ENCODE measurements around the gene TXNL4A.

The TXNL4A gene

DNA sequence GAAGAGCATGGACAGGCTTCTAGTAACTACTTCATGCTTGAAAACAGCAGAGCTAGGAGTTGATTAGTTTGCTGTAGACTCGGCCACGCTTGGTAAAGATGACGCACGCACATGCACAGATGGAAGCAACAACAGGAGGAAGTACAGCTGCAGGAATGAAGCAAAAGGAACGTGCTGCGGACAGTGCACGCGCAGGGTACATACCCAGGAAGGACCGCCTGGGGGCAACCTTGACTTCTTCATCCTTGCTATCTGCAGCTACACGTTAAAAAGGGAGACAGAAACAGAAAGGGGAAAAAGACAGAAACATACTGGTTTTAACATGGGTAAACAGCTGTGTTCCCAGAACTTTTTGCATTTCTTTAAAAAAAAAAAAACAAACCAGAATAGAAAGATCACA is 54.6 kb downstream of the TXNL4A start:
- no peak for DNase-seq

DNA sequence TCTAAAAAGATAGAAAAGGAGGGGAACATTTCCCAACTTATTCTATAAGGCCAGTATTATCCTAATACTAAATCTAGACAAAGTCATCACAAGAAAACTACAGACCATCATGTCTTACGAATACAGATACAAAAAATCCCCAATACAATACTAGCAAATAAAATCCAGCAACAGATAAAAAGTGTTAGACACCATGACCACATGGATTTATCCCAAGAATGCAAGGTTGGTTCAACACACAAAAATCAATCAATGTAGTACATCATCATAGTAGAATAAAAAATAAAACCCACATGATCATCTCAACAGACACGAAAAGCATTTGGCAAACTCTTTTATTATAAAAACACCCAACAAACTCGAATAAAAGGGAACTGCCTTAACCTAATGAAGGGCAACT is 55.5 kb downstream of the TXNL4A start:
- no peak for DNase-seq

DNA sequence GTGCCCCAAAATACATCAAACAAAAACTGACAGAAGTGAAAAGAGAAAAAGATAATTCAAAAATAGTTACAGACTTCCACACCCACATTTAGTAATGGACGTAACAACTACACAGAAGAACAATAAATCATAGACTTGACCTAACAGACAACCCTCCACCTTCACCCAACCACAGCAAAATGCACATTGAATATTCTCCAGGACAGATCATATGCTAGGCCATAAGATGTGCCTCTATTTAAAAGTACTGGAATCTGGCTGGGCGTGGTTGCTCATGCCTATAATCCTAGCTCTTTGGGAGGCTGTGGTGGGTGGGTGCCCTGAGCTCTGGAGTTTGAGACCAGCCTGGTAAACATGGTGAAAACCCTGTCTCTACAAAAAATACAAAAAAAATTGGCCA is 56.9 kb downstream of the TXNL4A start:
- no peak for DNase-seq

DNA sequence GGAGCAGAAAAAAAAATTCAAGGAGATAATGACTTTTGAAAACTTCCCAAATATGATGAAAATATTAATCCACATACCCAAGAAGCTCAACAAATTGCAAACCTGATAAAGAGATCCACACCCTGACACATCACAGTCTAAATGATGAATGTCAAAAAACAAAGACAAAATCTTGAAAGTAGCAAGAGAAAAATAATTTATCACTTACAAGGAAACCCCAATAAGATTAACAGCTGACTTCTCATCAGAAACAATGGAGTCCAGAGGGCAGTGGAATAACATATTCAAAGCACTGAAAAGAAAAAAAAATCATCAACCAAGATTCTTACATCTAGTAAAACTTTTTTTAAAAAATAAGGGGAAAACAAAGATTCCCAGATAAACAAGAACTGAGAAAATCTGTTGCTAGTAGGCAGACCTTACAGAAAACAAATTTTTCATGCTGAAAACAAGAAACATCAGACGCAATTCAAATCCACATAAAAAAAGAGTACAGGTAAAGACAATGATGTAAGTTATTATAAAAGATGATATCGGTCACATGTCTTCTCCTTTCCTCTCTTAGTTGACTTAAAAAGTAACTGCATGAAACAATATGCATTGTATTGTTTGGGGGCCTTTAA is 58.2 kb downstream of the TXNL4A start:
- DNase-seq = no peak

DNA sequence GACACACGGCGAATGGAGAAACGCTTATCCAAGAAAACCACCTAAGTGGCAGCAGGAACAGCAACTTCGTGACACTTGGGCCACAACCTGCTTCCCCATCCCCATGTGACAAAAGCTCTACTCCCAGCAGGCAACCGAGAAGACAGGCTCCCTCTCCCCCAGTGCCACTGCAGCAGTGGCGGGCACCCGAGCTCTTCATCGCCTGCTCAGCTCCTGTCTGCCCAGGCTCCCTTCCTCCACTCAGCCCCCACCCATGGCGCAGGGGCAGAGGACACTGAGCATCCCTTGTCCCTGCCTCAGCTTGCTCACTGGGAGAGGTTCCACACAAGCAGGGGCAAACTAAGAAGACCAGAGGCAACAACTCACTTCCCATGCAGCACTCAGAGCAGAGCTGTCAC is 59.8 kb downstream of the TXNL4A start:
- no peak for DNase-seq

DNA sequence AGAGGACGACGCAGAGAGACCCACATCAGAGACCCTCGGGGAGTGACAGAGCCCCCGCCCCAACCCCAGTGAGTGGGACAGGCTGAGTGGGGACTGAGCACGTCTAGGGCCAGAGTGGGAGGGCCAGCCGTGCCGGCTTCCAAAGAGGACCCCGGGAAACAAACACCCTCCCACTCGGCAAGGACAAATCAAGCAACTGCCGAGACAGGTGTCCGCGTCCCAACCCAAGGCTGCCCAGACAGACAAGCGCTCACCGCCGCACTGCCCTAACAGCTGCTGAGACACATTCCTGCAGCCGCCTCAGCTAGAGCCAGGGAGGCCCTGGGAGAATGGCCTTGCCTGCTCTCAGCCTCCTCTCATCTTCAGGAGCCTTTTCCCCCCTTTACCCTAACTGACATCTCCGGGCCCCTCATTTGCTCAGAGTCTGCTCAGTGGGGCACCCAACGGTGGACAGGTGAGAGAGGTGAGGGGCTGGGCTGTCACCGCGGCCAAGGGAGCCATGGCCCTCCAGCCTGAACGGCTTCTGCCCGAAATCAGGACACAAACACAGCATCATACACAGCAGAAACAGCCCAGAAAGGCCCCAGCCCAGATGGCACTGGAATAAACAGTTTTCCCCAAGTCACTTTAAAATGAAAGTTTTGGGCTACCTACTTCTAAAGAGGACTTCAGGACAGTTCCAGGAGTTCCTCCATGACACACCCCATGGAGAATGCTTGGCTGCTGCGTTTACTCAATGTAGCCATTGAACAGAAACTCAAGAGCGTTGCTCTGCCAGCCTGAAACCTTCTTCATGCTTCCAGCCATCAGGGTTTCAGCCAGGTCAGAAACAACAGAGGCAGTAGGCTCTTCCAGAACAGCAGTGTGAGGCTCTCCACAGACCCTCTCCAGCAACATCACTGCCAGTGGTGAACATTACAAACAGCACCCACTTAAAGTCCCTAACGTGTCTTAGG is 60.5 kb downstream of the TXNL4A start:
- DNase-seq = no peak

DNA sequence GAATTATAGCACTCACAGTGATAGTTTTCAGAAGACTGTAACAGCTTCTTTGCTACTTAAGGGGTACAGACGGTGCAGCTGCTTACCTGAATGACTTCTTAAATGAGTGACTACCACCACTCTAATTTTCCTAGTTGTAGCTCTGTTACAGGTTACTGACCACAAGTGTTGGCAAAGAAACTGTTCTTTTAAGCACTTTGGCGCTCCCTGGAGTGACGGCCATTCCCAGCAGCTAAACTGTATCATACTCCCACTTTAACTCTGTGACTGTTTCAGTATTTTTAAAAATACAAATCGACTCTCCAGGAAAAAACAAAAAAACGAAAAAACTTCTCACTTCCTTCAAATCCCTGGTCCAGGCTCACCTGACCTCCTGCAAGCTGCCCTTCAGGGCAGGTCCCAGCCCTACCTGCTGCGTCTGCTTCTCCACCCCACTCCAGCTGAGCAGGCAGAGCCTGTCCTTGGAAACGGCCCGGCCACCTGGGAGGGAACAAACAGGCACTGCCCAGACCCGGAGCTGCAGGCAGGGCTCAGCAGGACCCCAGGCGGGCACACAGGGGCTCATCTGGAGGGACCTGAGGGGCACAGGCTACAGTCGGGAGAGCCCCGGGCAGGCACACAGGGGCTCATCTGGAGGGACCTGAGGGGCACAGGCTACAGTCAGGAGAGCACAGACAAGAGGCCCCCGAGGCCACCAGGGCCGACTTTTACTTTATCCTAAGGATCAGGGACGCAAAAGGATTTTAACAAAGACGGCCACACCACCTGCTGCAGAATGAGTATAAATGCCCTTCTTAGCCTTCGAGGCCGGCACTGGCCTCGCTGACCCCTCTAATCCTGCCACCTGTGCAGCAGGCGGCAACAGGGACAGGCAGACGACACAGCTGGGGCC is 61.4 kb downstream of the TXNL4A start:
- DNase-seq = no peak

DNA sequence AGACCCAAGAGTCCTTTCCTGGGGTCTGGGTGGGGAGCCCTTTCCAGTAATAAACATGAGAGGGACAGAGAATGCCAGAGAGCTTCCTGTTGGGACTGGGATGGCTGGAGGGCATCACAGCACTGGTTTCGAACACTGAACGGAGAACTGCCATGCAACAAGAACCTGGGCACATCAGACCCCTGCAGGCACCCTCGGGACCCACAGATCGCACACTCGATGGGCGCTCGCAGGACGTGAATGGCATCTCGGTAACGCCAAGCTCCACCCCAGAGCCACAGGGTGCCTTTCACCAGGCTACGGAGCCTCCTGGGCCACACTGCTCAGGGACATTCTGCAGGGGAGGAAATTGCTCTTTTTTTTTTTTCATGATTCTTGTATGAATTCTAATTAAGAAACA is 62.1 kb downstream of the TXNL4A start:
- DNase-seq = no peak

DNA sequence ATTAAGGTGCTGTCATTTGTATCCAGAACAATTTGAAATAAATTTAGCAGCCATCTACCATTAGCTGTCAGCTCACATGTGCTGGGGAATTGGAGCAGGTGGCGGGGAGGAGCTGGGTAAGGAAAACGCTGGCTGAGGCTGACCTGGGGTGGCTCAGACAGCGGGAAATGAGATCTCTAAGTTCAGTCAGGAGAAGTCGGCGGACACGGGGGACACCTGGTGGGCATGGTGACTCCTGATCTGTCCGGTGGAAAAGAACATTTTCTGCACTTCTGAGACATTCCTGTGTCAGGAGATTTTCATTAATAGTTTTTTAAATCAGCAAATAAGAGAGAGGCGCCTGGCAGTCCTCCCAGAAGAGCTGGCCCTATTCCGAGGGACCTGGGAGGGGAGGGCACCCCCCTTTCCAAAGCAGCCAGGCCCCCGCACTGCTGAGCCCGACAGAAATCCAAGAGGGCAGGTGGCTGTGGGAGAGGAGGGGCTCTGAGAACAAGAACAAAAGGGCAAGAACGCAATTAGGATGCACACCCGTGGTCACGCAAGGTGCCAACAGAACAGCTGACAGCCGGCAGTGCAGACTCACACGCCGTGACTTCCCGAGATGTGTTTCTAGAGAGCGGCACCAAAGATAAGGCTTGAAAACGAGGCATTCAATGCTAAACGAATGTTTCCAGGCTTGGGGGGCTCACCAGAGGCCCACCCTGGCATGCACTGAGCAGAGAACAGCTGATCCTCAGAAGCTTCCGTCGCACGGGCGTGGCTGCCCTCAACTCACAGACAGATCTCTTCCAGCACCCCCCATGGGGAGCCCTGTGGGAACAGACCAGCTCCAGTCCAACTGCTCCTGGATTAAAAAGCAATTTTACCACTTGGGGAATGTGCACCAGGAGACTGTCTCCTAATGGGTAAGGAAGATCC is 63.3 kb downstream of the TXNL4A start:
- no peak for DNase-seq

DNA sequence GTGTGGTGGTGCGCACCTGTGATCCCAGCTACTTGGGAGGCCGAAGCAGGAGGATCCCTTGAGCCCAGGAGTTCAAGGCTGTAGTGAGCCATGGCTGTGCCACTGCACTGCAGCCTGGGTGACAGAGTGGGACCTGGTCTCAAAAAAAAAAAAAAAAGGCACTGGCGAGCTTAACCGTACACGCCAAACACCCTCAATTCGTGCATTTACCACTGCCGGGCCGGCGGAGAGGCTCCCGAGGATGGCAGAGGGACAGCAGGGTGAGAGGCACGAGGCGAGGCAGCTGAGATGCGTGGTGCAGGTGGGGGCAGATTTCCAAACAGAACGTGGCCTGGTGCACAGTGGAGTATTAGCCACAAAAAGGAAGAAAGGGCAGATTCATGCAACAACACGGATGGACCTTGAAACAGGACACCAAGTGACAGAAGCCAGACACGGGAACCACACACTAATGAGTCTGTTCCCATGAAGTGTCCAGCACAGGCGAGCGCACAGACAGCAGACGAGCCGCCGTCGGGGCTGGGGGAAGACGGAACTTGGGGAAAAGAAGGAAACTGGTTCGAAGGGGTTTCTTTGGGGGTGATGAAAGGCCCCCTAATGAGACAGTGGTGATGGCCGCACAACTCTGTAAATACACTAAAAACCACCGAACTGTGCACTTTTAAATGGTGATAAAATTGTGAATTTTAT is 64.3 kb downstream of the TXNL4A start:
- DNase-seq = no peak

DNA sequence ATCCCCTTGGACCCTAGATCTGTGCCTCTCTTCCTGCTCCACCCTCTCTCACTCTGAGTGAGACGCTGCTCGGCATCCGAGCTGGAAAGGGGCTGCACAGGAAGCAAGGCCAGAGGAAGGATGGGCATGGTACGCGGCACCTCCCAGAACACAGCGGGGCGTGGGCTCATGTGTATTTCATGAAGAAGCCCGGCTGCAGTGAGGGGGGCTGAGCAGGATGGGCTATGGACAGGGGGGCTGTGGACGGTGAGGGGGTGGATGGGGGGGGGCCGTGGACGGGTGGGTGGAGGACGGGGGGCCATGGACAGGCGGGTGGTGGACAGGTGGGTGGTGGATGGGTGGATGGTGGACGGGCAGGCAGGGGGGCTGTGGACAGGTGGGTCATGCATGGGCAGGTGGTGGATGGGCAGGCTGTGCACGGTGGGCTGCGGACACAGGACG is 65.4 kb downstream of the TXNL4A start:
- DNase-seq = no peak

DNA sequence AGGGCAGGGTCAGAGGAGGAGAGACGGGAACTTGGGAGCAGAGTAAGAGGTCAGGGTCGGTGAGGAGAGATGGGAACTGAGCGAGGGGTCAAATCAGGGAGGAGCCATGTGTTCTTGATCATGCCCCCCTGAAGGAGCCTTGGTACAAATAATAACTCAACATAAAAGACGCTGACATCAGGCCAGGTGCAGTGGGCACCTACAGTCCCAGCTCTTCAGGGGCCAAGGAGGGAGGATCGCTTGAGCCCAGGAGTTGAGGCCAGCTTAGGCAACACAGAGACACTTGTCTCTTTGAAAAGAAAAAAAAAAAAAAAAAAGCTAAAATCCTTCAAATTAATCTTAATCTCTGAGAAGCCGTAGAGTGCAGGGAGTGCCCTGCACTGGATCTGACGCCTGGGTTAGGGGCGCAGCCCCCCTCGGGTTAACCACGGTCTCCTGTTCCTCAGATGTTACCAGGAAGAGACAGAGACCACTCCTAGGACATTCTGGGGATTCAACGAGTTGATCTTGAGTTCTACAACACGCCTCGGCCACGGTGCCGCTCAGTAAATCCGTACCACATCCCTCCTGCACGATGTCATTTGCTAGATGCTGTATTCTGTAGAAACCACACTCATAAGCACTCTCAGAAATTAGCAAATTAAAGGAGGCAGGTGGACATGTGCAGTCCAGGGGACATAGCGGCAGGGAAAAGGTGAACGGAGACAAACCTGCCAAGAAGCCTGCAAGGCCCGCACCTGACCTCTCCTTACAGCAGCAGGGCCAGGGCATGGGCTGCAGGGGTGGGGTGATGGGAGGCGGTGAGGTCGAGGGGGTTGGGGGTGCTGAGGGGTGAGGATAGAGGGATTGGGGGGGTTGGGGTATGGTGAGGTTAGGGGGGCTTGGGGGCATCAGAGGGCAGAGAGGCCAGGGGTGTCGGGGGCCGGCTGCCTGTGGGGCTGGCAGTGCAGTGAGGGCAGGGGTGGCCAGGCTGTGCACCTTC is 66.1 kb downstream of the TXNL4A start:
- no peak for DNase-seq

Data from AML-193 (cell line).